PC-9 (cell line): Measurements from ENCODE around the gene TRIM49D2.
"Not testable (repeated sequence)": the region's sequence is repeated elsewhere in the genome, so short reads cannot be mapped to it uniquely, and the experiment has no call there.

ENCODE experiments used
- EZH2 ChIP-seq: fragments of 200-600 bp; sonication (generic); IDR thresholded peaks from 2 replicates; pipeline ENCODE4 v1.8.0; 2017; ENCODE audit warnings: antibody characterized with exemption, low read depth
- TF ChIP-seq, protein P1 (sequence below): fragments of 200-600 bp; sonication (generic); conservative IDR thresholded peaks from 2 replicates; pipeline ENCODE4 v1.6.1; 2017; ENCODE audit warnings: mixed run types, antibody characterized with exemption, mild to moderate bottlenecking, moderate library complexity

DNA sequence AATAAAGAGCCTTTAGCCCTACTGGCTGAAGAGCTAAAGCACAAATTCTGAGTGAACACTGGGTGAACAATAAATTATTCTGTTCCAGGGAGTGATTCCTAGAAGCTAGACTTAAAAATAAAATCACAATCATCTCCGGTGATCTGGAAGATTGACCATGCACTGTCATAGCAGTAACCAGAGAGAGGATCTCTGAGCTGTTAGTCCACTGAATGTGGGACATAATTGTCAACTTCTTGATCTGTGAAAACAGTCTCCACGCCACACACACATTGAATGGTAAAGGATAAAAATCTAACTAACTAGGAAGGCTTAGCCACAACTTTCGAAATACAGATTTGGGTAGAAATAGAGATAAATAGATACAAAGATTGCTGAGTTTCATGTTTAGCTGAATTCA is 30.6 kb upstream of the TRIM49D2 start:
- TF ChIP-seq, protein P1, sequence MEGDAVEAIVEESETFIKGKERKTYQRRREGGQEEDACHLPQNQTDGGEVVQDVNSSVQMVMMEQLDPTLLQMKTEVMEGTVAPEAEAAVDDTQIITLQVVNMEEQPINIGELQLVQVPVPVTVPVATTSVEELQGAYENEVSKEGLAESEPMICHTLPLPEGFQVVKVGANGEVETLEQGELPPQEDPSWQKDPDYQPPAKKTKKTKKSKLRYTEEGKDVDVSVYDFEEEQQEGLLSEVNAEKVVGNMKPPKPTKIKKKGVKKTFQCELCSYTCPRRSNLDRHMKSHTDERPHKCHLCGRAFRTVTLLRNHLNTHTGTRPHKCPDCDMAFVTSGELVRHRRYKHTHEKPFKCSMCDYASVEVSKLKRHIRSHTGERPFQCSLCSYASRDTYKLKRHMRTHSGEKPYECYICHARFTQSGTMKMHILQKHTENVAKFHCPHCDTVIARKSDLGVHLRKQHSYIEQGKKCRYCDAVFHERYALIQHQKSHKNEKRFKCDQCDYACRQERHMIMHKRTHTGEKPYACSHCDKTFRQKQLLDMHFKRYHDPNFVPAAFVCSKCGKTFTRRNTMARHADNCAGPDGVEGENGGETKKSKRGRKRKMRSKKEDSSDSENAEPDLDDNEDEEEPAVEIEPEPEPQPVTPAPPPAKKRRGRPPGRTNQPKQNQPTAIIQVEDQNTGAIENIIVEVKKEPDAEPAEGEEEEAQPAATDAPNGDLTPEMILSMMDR = not testable (repeated sequence)
- not testable (repeated sequence) for TF ChIP-seq EZH2
